K562 (cell line): ENCODE measurements around the gene OTOGL. TPM values are rescaled to one million over a fixed set of nuclear protein-coding genes. Genes with fewer than 3 reads are reported as not detected.

Experiments
- ATF3 ChIP-seq, 2 experiments: fragments of 450-650 bp in 1 of 2; sonication (generic) in 1 of 2; formaldehyde crosslinking in 1 of 2; IDR thresholded peaks in 1 of 2; conservative IDR thresholded peaks in 1 of 2; 2 replicates each; pipeline versions ENCODE4 v1.6.1 to v1.8.1; 2016 to 2023; ENCODE audit warnings: mild to moderate bottlenecking in 2 of 2, moderate library complexity in 2 of 2, inconsistent platforms in 1 of 2, missing genetic modification reagents in 1 of 2
- ATF6 ChIP-seq: sonication (generic); formaldehyde crosslinking; IDR thresholded peaks from 2 replicates; pipeline ENCODE4 v1.4.0; 2020; ENCODE audit warnings: mild to moderate bottlenecking, missing genetic modification reagents
- CXXC5 ChIP-seq: fragments of 250-450 bp; sonication (Bioruptor Pico); IDR thresholded peaks from 2 replicates; pipeline ENCODE4 v1.8.0; 2022; ENCODE audit warnings: inconsistent platforms, mild to moderate bottlenecking, moderate library complexity
- HEY1 ChIP-seq: fragments of 250-450 bp; sonication (Bioruptor Pico); IDR thresholded peaks from 2 replicates; pipeline ENCODE4 v1.5.0; 2020; ENCODE audit warnings: mild to moderate bottlenecking, moderate library complexity, borderline replicate concordance
- SLC30A9 ChIP-seq: fragments of 250-450 bp; sonication (Bioruptor Pico); IDR thresholded peaks from 2 replicates; pipeline ENCODE4 v1.8.0; 2022; ENCODE audit warnings: mild to moderate bottlenecking, moderate library complexity
- SMARCE1 ChIP-seq: fragments of 450-650 bp; IDR thresholded peaks from 2 replicates; pipeline ENCODE4 v1.7.1; 2016; ENCODE audit warnings: mild to moderate bottlenecking
- SUPT5H ChIP-seq: fragments of 450-650 bp; IDR thresholded peaks from 2 replicates; pipeline ENCODE4 v1.6.1; 2016
- XRCC5 ChIP-seq: fragments of 200-400 bp; formaldehyde crosslinking; IDR thresholded peaks from 2 replicates; pipeline ENCODE4 v1.6.1; 2017; ENCODE audit warnings: low read depth, mild to moderate bottlenecking, low read length
- ZBTB12 ChIP-seq: fragments of 250-450 bp; sonication (Bioruptor Pico); IDR thresholded peaks from 2 replicates; pipeline ENCODE4 v1.4.0; 2020
- polyA plus RNA-seq, 8 experiments: library from polyadenylated mRNA; depleted of rRNA in 4 of 8; stranded (reverse) in 5 of 8; unstranded in 3 of 8; fragments of >200 nt; fragmentation: Nextera tagmentation in 2 of 8; fragmentation: Illumina TruSeq in 1 of 8; extraction: Ambion mirVana in 2 of 8; extraction: Trizol in 1 of 8; gene quantifications; 2 replicates each; pipeline versions ENCODE4 v1.2.1 to v1.2.3, GENCODE V29; 2011 to 2014; ENCODE audit warnings: inconsistent platforms in 1 of 8, missing spikeins in 1 of 8
- total RNA-seq, 7 experiments: library from RNA; depleted of rRNA in 6 of 7; stranded (reverse); fragments of >200 nt in 6 of 7; fragmentation: Illumina TruSeq in 2 of 7; extraction: Trizol in 2 of 7; gene quantifications; 2 replicates each; pipeline versions ENCODE4 v1.2.1 to v1.2.3, GENCODE V29; 2011 to 2021; ENCODE audit warnings: low replicate concordance in 1 of 7
- TF ChIP-seq, protein P1 (sequence below), 2 experiments: IDR thresholded peaks in 1 of 2; conservative IDR thresholded peaks in 1 of 2; 2 replicates each; pipeline ENCODE4 v1.6.1; 2016; ENCODE audit warnings: low read depth in 2 of 2, mild to moderate bottlenecking in 1 of 2, missing compliant biosample characterization in 1 of 2, missing genetic modification characterization in 1 of 2, moderate library complexity in 1 of 2
- TF ChIP-seq, protein P2 (sequence below): sonication (generic); formaldehyde crosslinking; IDR thresholded peaks from 2 replicates; pipeline ENCODE4 v1.8.0; 2022; ENCODE audit warnings: mild to moderate bottlenecking, missing genetic modification reagents

Gene OTOGL
- total and polyA plus RNA-seq, 9 of the 15 experiments (the other 6 are each of a cell fraction or from before 2014, with no cell fraction given), result 0.02 to 0.03 TPM; not detected in 7

- TF ChIP-seq, protein P1, sequence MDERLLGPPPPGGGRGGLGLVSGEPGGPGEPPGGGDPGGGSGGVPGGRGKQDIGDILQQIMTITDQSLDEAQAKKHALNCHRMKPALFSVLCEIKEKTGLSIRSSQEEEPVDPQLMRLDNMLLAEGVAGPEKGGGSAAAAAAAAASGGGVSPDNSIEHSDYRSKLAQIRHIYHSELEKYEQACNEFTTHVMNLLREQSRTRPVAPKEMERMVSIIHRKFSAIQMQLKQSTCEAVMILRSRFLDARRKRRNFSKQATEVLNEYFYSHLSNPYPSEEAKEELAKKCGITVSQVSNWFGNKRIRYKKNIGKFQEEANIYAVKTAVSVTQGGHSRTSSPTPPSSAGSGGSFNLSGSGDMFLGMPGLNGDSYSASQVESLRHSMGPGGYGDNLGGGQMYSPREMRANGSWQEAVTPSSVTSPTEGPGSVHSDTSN (CRISPR knock-in tag; IDR thresholded peaks at IDR 0.05; ENCODE audit: low read depth), result no peak
- TF ChIP-seq, protein P1 (tag; conservative IDR thresholded peaks at IDR 0.05; ENCODE audit: low read depth), result no peak
- TF ChIP-seq CXXC5 (CRISPR knock-in tag) (no peak), ATF3 (IDR thresholded peaks at IDR 0.05) (peak; percentile 57), ATF3 (CRISPR knock-in tag; conservative IDR thresholded peaks at IDR 0.05) (no peak), SLC30A9 (no peak), HEY1 (CRISPR knock-in tag) (no peak), XRCC5 (no peak), ZBTB12 (CRISPR knock-in tag) (no peak), ATF6 (CRISPR knock-in tag) (no peak), SMARCE1 (no peak), SUPT5H (no peak)
- TF ChIP-seq, protein P2, sequence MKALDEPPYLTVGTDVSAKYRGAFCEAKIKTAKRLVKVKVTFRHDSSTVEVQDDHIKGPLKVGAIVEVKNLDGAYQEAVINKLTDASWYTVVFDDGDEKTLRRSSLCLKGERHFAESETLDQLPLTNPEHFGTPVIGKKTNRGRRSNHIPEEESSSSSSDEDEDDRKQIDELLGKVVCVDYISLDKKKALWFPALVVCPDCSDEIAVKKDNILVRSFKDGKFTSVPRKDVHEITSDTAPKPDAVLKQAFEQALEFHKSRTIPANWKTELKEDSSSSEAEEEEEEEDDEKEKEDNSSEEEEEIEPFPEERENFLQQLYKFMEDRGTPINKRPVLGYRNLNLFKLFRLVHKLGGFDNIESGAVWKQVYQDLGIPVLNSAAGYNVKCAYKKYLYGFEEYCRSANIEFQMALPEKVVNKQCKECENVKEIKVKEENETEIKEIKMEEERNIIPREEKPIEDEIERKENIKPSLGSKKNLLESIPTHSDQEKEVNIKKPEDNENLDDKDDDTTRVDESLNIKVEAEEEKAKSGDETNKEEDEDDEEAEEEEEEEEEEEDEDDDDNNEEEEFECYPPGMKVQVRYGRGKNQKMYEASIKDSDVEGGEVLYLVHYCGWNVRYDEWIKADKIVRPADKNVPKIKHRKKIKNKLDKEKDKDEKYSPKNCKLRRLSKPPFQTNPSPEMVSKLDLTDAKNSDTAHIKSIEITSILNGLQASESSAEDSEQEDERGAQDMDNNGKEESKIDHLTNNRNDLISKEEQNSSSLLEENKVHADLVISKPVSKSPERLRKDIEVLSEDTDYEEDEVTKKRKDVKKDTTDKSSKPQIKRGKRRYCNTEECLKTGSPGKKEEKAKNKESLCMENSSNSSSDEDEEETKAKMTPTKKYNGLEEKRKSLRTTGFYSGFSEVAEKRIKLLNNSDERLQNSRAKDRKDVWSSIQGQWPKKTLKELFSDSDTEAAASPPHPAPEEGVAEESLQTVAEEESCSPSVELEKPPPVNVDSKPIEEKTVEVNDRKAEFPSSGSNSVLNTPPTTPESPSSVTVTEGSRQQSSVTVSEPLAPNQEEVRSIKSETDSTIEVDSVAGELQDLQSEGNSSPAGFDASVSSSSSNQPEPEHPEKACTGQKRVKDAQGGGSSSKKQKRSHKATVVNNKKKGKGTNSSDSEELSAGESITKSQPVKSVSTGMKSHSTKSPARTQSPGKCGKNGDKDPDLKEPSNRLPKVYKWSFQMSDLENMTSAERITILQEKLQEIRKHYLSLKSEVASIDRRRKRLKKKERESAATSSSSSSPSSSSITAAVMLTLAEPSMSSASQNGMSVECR (CRISPR knock-in tag), result no peak
Measured at GRCh38 chr12:80064269-80064668, 35.1 kb upstream of the OTOGL start (continued).
